Ishikawa (cell line): Measurements from ENCODE around the gene INPP5E.

Experiments
- EGR1 ChIP-seq: IDR thresholded peaks from 2 replicates; pipeline ENCODE4 v1.6.1; 2012
- RAD21 ChIP-seq: IDR thresholded peaks from 2 replicates; pipeline ENCODE4 v1.6.1; 2012; ENCODE audit warnings: low read depth
- TAF1 ChIP-seq: IDR thresholded peaks from 2 replicates; pipeline ENCODE4 v1.6.1; 2012; ENCODE audit warnings: low read depth, mild to moderate bottlenecking
- TEAD4 ChIP-seq: IDR thresholded peaks from 2 replicates; pipeline ENCODE4 v1.6.1; 2012
- ZBTB7A ChIP-seq: IDR thresholded peaks from 2 replicates; pipeline ENCODE4 v1.6.1; 2012; ENCODE audit warnings: low read depth

DNA sequence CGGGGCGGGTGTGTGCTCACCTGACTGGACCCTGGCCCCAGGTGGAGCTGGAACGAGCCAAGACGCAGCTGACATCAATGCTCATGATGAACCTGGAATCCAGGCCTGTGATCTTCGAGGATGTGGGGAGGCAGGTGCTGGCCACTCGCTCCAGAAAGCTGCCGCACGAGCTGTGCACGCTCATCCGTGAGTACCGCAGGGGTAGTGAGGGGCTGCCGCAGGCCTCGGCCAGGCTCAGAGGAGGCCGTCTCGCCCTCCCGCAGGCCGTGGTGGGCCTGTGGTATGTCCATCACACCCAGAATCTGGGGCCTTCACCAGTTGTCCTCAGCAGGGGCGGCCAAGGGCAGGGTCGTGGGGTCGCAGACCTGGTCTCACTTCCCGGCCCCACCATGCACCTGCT lies 17.9 kb downstream of the INPP5E start:
- TF ChIP-seq TEAD4, result no peak
- no peak for TF ChIP-seq EGR1
- no peak for TF ChIP-seq RAD21
- no peak for TF ChIP-seq TAF1
- no peak for TF ChIP-seq ZBTB7A
